ENCODE measurements around the gene IFFO2. TPM values are rescaled to one million over a fixed set of nuclear protein-coding genes. Genes with fewer than 3 reads are reported as not detected.
A peak's percentile ranks its signal among the peaks of the same experiment; 100 is the strongest.

IFFO2 gene
- total and polyA plus RNA-seq, 10 of the 15 experiments (the other 5 are each of a cell fraction or from before 2014, with no cell fraction given) = 1.2 to 18.4 (median 6.7) TPM

- TF ChIP-seq, protein P1, sequence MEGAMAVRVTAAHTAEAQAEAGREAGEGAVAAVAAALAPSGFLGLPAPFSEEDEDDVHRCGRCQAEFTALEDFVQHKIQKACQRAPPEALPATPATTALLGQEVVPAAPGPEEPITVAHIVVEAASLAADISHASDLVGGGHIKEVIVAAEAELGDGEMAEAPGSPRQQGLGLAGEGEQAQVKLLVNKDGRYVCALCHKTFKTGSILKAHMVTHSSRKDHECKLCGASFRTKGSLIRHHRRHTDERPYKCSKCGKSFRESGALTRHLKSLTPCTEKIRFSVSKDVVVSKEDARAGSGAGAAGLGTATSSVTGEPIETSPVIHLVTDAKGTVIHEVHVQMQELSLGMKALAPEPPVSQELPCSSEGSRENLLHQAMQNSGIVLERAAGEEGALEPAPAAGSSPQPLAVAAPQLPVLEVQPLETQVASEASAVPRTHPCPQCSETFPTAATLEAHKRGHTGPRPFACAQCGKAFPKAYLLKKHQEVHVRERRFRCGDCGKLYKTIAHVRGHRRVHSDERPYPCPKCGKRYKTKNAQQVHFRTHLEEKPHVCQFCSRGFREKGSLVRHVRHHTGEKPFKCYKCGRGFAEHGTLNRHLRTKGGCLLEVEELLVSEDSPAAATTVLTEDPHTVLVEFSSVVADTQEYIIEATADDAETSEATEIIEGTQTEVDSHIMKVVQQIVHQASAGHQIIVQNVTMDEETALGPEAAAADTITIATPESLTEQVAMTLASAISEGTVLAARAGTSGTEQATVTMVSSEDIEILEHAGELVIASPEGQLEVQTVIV (IDR thresholded peaks at IDR 0.05; ENCODE audit: borderline replicate concordance, partially characterized antibody) = no peak
- no peak for TF ChIP-seq CTCF (IDR thresholded peaks at IDR 0.05 in 2 of 3, conservative IDR thresholded peaks at IDR 0.05 in 1 of 3; ENCODE audit: control insufficient read depth in 2 of 3, extremely low read depth in 1 of 3, insufficient read depth in 1 of 3, low read depth in 3 of 3, low read length in 3 of 3)
Measured at GRCh38 chr1:18869847-18870594, 86.5 kb downstream of the IFFO2 start (continued).

DNA sequence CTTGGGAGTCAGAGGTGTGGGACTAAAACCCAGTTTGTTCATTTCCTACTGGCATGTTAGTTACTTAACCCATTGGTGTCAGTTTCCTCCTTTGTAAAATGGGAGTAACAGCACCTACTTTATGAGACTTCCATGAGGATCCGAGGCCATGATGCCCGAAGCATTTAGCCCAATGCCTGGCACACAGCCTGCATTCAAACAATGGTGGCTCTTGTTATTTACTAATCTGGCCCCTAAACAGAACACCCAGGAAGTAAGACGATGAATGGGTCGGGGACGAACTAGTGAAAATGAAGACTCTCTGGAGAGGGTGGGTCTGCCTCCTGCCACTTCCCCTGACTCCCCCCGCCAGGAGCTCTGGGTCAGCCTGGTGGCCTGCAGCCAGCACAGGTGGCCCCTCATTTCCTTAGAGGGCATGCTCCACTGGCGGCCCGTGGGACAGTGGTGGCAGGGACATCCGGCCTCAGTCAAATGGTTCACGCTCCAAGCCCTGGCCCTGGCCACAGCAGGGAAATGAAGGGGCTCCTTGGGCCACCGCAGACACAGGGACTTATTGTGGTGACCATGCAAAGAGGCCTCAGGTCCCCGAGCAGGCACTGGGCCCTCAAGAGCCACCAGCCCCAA is 87.6 kb downstream of the IFFO2 start:
- FAIRE-seq (no peak), DNase-seq (ENCODE audit: low read depth, low spot score) (no peak), ATAC-seq (peak; percentile 47)
- Histone ChIP-seq H2AFZ (ENCODE audit: control insufficient read depth, low read depth, low read length) (no peak overlapping the region), H3K4me2 (ENCODE audit: control insufficient read depth, insufficient read depth) (no peak overlapping the region), H3K9ac (ENCODE audit: control insufficient read depth, insufficient read depth, low read length) (no peak overlapping the region), H3K27ac (ENCODE audit: control insufficient read depth, insufficient read depth) (no peak overlapping the region), H3K79me2 (ENCODE audit: control insufficient read depth, insufficient read depth, low read length) (no peaks in the 10 kb centered on the region), H3K4me3 (no peak overlapping the region), H3K27me3 (replicated peaks in 1 of 2; ENCODE audit: control insufficient read depth in 2 of 2, insufficient read depth in 2 of 2, low read length in 1 of 2) (no peaks in the 10 kb centered on the region; a peak in 2 of 4 replicates), H3K36me3 (ENCODE audit: control insufficient read depth in 2 of 2, insufficient read depth in 2 of 2, low read length in 1 of 2) (no peaks in the 10 kb centered on the region), H4K20me1 (ENCODE audit: control insufficient read depth, insufficient read depth) (no peaks in the 10 kb centered on the region), H3K4me1 (ENCODE audit: control insufficient read depth, insufficient read depth, low read length) (no peaks in the 10 kb centered on the region), H3K9me3 (replicated peaks; ENCODE audit: control insufficient read depth, insufficient read depth, low read length) (no peaks in the 10 kb centered on the region)
- in situ Hi-C loops (cut with MboI) (no loop called here), intact Hi-C loops (cut with micrococcal nuclease; ENCODE audit: unreplicated experiment) (no loop called here)
- 15% methylated on average over 12 of the region's 12 CpGs for WGBS (ENCODE audit: insufficient coverage, insufficient replicate concordance, low lambda C conversion rate, missing lambda C conversion rate)
- no peak for TF ChIP-seq SPI1 (IDR thresholded peaks at IDR 0.05; ENCODE audit: borderline replicate concordance, insufficient read depth, low read depth, low read length)
- TF ChIP-seq ATF7 (IDR thresholded peaks at IDR 0.05; ENCODE audit: low read depth) = no peak
- TF ChIP-seq CREB1 (IDR thresholded peaks at IDR 0.05; ENCODE audit: low read depth) = no peak
- no peak for TF ChIP-seq ZBED1 (IDR thresholded peaks at IDR 0.05; ENCODE audit: borderline replicate concordance)
- no peak for TF ChIP-seq ZSCAN29 (IDR thresholded peaks at IDR 0.05)
- TF ChIP-seq SREBF1 (IDR thresholded peaks at IDR 0.05; ENCODE audit: low read length) = no peak
- no peak for TF ChIP-seq POU2F2 (IDR thresholded peaks at IDR 0.05; ENCODE audit: borderline replicate concordance, low read depth, low read length)
- TF ChIP-seq LARP7 (IDR thresholded peaks at IDR 0.05) = no peak
- no peak for TF ChIP-seq MXI1 (IDR thresholded peaks at IDR 0.05; ENCODE audit: low read depth, low read length)
- TF ChIP-seq ZBTB11 (CRISPR knock-in tag; IDR thresholded peaks at IDR 0.05) = no peak
- POLR2A ChIA-PET = no interaction called here
- CTCF ChIA-PET = interaction anchor here (0.6 to 1.0 kb wide), 2 partner anchors 38 to 1386 kb away, joined by 3 read pairs; no protein-coding TSS in a partner anchor
- no TSS peak for BruUV-seq (replicated peaks)
- RAD21 ChIA-PET (ENCODE audit: unreplicated experiment) = no interaction called here
- SMC1A ChIA-PET (ENCODE audit: uncharacterized antibody, unreplicated experiment) = no interaction called here

Measured in GM12878 (cell line).